Spleen (tissue), 3 donors: ENCODE data around the gene IQCC.

Source experiments
- POLR2A ChIP-seq, 3 donors: fragments of 450-650 bp; IDR thresholded peaks; one replicate each; pipeline ENCODE4 v1.5.1; 2017; ENCODE audit warnings: antibody characterized with exemption in 3 of 3, mild to moderate bottlenecking in 1 of 3
- POLR2AphosphoS5 ChIP-seq, 3 donors: sonication (generic); formaldehyde crosslinking; IDR thresholded peaks; one replicate each; pipeline ENCODE4 v1.5.1; 2017; ENCODE audit warnings: antibody characterized with exemption in 3 of 3

DNA sequence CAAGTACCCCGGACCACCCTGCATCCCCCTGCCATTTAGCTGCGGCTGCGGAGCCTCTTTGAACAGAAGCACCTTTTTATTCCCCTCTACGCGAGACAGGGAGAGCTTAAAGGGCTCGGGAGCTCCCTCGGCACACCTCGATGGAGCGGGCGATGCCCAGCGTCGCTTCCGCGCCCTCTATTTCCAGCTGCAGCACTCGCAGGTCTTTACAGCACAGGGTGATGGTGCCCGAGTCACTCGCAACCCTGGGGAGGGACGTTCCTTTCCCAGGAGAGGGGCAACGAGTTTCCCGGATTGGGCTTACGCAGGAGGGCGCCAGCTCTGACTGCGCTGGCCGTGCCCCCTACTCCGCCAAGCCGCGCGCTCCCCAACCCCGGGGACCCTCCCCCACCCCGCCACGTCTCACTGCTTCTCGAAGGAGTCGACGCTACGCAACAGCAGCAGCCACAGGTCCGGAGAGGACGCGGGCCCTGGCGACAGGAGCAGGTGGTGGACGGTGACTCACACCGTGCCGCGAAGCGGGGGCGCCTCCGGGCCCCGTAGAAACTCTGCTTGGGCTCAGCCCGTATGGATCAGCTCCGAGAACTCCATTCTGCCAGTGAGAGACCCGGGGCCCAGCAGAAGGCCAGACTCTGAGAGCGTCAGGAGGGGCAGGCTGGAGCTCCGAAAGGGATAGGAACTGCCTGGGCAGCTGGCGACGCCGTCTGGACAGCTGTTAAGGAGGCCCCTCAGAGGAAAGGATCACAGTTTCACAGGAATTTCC lies 35.7 kb downstream of the IQCC start:
- TF ChIP-seq POLR2A (IDR thresholded peaks at IDR 0.05) = no peak
- peak in 2 of 3 donors; percentile 44 to 49 for TF ChIP-seq POLR2AphosphoS5 (IDR thresholded peaks at IDR 0.05)
